Measurements from ENCODE around the gene NHERF2.

Gene NHERF2

GRCh38 chr16:2084895-2085625 lies 58.4 kb downstream of the NHERF2 start:
- DNase-seq = no peak

GRCh38 chr16:2085669-2086068 lies 59.0 kb downstream of the NHERF2 start:
- DNase-seq = no peak

- no peak for DNase-seq
These were observed 59.5 kb downstream of the NHERF2 start for GRCh38 chr16:2086106-2086742.

- no peak for DNase-seq
These were observed 60.4 kb downstream of the NHERF2 start for GRCh38 chr16:2086812-2087747.

GRCh38 chr16:2087748-2088631 lies 61.3 kb downstream of the NHERF2 start:
- no peak for DNase-seq
